SU-DHL-6 (cell line): ENCODE measurements around the gene MEIG1.
"Not testable (repeated sequence)": the region's sequence is repeated elsewhere in the genome, so short reads cannot be mapped to it uniquely, and the experiment has no call there.

Source experiments
- H2AFZ ChIP-seq: fragments of 200-600 bp; sonication (generic); 2 replicates; pipeline ENCODE4 v1.6.1; 2014; ENCODE audit warnings: low read depth, mild to moderate bottlenecking, moderate library complexity, mixed read lengths, antibody characterized with exemption, low read length; ENCODE audit not compliant: severe bottlenecking
- H3F3A ChIP-seq: fragments of 200-600 bp; shearing (Covaris generic); 2 replicates; pipeline ENCODE4 v1.6.0; 2016; ENCODE audit warnings: antibody characterized with exemption, mild to moderate bottlenecking; ENCODE audit not compliant: insufficient read depth
- H3K27ac ChIP-seq: fragments of 200-600 bp; sonication (generic); 2 replicates; pipeline ENCODE4 v1.5.1; 2016; ENCODE audit warnings: low read depth, mild to moderate bottlenecking, low read length, moderate library complexity, mixed read lengths
- H3K27me3 ChIP-seq: fragments of 200-600 bp; sonication (generic), shearing (Covaris generic); 2 replicates; pipeline ENCODE4 v1.6.0; 2014; ENCODE audit warnings: mild to moderate bottlenecking, low read length
- H3K36me3 ChIP-seq: fragments of 200-600 bp; sonication (generic); 2 replicates; pipeline ENCODE4 v1.6.1; 2014; ENCODE audit warnings: mild to moderate bottlenecking, low read length, mixed read lengths
- H3K4me2 ChIP-seq: fragments of 300-600, 200-600 bp; shearing (Covaris generic), sonication (generic); 2 replicates; pipeline ENCODE4 v1.6.0; 2014; ENCODE audit warnings: low read length, low read depth, mild to moderate bottlenecking; ENCODE audit not compliant: poor library complexity, severe bottlenecking
- H3K4me3 ChIP-seq: fragments of 200-600 bp; sonication (generic); 2 replicates; pipeline ENCODE4 v1.5.1; 2014; ENCODE audit warnings: antibody characterized with exemption, low read length, mild to moderate bottlenecking, mixed read lengths; ENCODE audit not compliant: insufficient read depth, poor library complexity, severe bottlenecking
- H3K79me2 ChIP-seq: fragments of 200-600 bp; sonication (generic); 2 replicates; pipeline ENCODE4 v1.6.1; 2014; ENCODE audit warnings: mild to moderate bottlenecking, low read length, moderate library complexity; ENCODE audit not compliant: insufficient read depth
- H3K9ac ChIP-seq: fragments of 200-600 bp; sonication (generic); 2 replicates; pipeline ENCODE4 v1.7.0; 2014; ENCODE audit warnings: mild to moderate bottlenecking, low read length
- H3K9me2 ChIP-seq: fragments of 200-600 bp; sonication (generic); replicated peaks from 2 replicates; pipeline ENCODE4 v1.6.1; 2014; ENCODE audit warnings: low read length; ENCODE audit not compliant: insufficient read depth
- H3K9me3 ChIP-seq: fragments of 200-600 bp; sonication (generic); 2 replicates; pipeline ENCODE4 v1.6.1; 2014; ENCODE audit warnings: low read length, mixed read lengths; ENCODE audit not compliant: insufficient read depth
- H4K20me1 ChIP-seq: fragments of 200-600 bp; sonication (generic); 2 replicates; pipeline ENCODE4 v1.6.1; 2014; ENCODE audit warnings: low read depth, mild to moderate bottlenecking, antibody characterized with exemption, low read length, moderate library complexity, mixed read lengths
- CTCF ChIP-seq: fragments of 200-600 bp; sonication (generic); IDR thresholded peaks from one replicate; pipeline ENCODE4 v1.5.1; 2017; ENCODE audit warnings: antibody characterized with exemption, mild to moderate bottlenecking, low read length, moderate library complexity; ENCODE audit not compliant: insufficient read depth, poor library complexity, severe bottlenecking
- EZH2phosphoT487 ChIP-seq: fragments of 200-600 bp; sonication (generic), shearing (Covaris generic); conservative IDR thresholded peaks from 2 replicates; pipeline ENCODE4 v1.6.1; 2018; ENCODE audit warnings: mild to moderate bottlenecking, antibody characterized with exemption, low read length, moderate library complexity, mixed read lengths

The MEIG1 gene

GRCh38 chr10:14926722-14927416 is 32.3 kb upstream of the MEIG1 start:
- no peaks in the 10 kb centered on the region for H4K20me1 ChIP-seq
- no peak for TF ChIP-seq CTCF
- TF ChIP-seq EZH2phosphoT487: no peak

GRCh38 chr10:14930610-14931009 is 28.6 kb upstream of the MEIG1 start:
- Histone ChIP-seq H3K27me3 (no peaks in the 10 kb centered on the region), H3K4me2 (no peak overlapping the region), H3K4me3 (no peak overlapping the region), H3K9me3 (no peaks in the 10 kb centered on the region), H3K9me2 (no peaks in the 10 kb centered on the region), H3K79me2 (no peaks in the 10 kb centered on the region; the same call in 1 of the 2 replicates), H2AFZ (no peak overlapping the region), H4K20me1 (no peaks in the 10 kb centered on the region), H3K27ac (no peak overlapping the region), H3K9ac (no peak overlapping the region), H3K36me3 (peaks cover 36% of the 10 kb centered on the region), H3F3A (peaks cover 3% of the 10 kb centered on the region; the same call in 1 of the 2 replicates)
- TF ChIP-seq EZH2phosphoT487 (no peak), CTCF (no peak)

More at GRCh38 chr10:14926722-14927416, 32.3 kb upstream of the MEIG1 start:
- H3K27ac ChIP-seq: no peak overlapping the region
- no peak overlapping the region for H3K4me3 ChIP-seq
- H3K27me3 ChIP-seq: no peaks in the 10 kb centered on the region
- no peak overlapping the region for H2AFZ ChIP-seq
- H3K9me3 ChIP-seq: no peaks in the 10 kb centered on the region
- no peaks in the 10 kb centered on the region for H3K9me2 ChIP-seq
- peaks cover 3% of the 10 kb centered on the region; the same call in 1 of the 2 replicates for H3F3A ChIP-seq
- H3K4me2 ChIP-seq: no peak overlapping the region
- H3K9ac ChIP-seq: no peak overlapping the region
- H3K36me3 ChIP-seq: peaks cover 50% of the 10 kb centered on the region
- H3K79me2 ChIP-seq: no peaks in the 10 kb centered on the region

- H3F3A ChIP-seq: no peaks in the 10 kb centered on the region
- TF ChIP-seq EZH2phosphoT487: no peak
- no peak for TF ChIP-seq CTCF
- H3K27ac ChIP-seq: no peak overlapping the region
- H4K20me1 ChIP-seq: no peaks in the 10 kb centered on the region; the same call in 1 of the 2 replicates
- H3K27me3 ChIP-seq: no peaks in the 10 kb centered on the region
- no peak overlapping the region for H3K4me3 ChIP-seq
- H3K36me3 ChIP-seq: peaks cover 16% of the 10 kb centered on the region
- no peak overlapping the region for H3K4me2 ChIP-seq
- H3K9me2 ChIP-seq: no peaks in the 10 kb centered on the region
- H3K79me2 ChIP-seq: peaks cover 8% of the 10 kb centered on the region
- H3K9ac ChIP-seq: no peak overlapping the region
- no peaks in the 10 kb centered on the region for H3K9me3 ChIP-seq
- H2AFZ ChIP-seq: no peak overlapping the region
Observed at GRCh38 chr10:14936584-14936983, 22.6 kb upstream of the MEIG1 start.

GRCh38 chr10:14938971-14939370 is 20.2 kb upstream of the MEIG1 start:
- not testable (repeated sequence) for H3K36me3 ChIP-seq

GRCh38 chr10:14942147-14942949 is 16.8 kb upstream of the MEIG1 start:
- H4K20me1 ChIP-seq, H3K9me3 ChIP-seq, H3K4me2 ChIP-seq, H3K27me3 ChIP-seq, H3K27ac ChIP-seq, H3K9me2 ChIP-seq, H3K9ac ChIP-seq, H3F3A ChIP-seq, H3K4me3 ChIP-seq, H2AFZ ChIP-seq: not testable (repeated sequence)
- peaks cover 31% of the 10 kb centered on the region for H3K79me2 ChIP-seq
- H3K36me3 ChIP-seq: peaks cover 14% of the 10 kb centered on the region; the same call in 1 of the 2 replicates

More at GRCh38 chr10:14938971-14939370, 20.2 kb upstream of the MEIG1 start:
- not testable (repeated sequence) for H3K9me2 ChIP-seq, H4K20me1 ChIP-seq, H3K27ac ChIP-seq, H3K4me2 ChIP-seq, H3K9ac ChIP-seq, H3F3A ChIP-seq, H3K27me3 ChIP-seq, H3K4me3 ChIP-seq, H3K9me3 ChIP-seq, H2AFZ ChIP-seq
- H3K79me2 ChIP-seq: peaks cover 16% of the 10 kb centered on the region
